Stimulated activated CD4-positive, alpha-beta T cell treated with anti-CD3 and anti-CD28 coated beads, Interleukin-12 subunit alpha, Interleukin-12 subunit beta, amount 100 ng/mL, for 24 hours (primary cell): ENCODE measurements around the gene RAB31.

ENCODE experiments used
- DNase-seq, 2 experiments: peaks; one replicate each; pipeline ENCODE4 v3.0.0-alpha.2; 2020; ENCODE audit warnings: low read depth in 2 of 2

The RAB31 gene

DNA sequence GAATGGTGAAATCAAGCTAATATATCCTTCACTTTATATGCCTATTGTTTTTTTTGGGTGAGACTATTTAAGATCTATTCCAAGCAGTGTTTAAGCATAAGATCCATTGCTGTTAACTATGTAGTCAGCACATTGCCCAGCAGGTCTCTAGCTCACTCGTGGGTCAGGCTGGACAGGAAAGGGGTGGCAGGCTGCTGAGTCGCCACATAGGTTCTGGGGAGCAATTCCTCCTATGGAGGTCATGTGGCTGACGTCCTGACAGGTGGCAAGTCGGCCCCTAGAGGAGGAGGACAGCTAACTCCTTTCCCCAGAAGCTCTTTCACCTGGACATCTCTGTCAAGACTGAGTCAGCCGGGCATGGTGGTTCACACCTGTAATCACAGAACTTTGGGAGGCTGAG, 13.9 kb upstream of the RAB31 start:
- no peak for DNase-seq

DNA sequence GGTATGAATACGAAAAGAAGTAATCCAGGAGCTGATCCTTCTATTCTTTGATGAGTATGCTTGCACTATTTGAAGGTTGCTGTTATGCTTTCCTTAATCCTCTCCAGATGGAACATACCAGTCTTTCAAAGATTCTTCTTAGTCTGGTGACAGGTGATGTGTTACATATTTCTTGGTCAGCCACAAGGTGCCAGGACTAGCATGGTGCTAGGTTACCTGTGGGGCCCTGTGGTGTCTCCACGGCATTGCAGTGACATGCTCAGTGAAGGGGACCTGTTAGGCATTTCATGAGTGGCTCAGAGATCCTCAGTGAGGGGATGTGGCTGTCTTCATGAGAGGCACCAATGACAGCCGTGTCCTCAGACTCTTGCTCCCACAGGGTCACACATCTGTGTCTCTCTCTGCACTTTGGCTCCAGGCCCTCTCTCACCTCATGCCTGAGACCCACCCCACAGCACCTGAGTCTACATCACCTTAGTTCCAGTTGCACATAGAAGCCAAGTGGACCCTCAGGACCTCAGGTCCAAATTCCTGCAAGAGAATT, 13.1 kb upstream of the RAB31 start:
- no peak for DNase-seq

DNA sequence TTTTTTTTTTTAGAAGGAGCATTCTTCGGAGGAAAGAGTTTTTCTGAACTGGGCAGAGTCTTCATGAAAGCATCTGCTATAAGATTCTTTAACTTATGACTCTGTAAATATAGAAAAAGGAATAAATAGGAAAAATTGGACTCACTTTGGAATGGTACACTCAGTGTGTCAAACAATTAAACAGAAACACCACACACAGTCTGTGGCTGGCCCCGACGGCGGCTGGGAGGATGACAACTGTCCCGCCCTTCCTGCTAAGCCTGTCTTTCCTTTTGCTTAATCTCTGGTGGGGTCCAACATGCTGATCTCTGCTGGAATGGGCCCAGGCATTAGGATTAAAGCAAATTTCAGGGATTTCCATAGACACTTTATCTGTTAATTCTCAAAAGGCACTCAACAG, 12.5 kb upstream of the RAB31 start:
- no peak for DNase-seq

DNA sequence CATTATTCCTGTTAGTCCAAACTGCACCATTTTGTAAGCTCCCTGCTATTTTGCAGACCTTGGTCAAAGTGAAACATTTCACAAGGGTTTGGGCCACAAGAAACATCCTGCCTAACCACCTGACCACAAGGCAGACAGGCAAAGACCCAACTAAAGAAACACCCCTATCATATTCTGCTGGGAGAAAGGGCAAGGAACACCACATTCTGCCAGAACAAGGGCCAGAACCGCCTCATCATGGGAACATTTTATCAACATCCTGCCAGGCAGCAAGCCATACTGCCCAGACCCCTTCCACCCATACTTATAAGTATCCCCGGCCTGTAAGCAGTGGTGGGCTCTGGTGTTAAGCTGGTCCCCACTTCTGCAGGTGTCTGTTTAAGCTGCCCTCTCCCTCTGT, 12.0 kb upstream of the RAB31 start:
- DNase-seq, result no peak

DNA sequence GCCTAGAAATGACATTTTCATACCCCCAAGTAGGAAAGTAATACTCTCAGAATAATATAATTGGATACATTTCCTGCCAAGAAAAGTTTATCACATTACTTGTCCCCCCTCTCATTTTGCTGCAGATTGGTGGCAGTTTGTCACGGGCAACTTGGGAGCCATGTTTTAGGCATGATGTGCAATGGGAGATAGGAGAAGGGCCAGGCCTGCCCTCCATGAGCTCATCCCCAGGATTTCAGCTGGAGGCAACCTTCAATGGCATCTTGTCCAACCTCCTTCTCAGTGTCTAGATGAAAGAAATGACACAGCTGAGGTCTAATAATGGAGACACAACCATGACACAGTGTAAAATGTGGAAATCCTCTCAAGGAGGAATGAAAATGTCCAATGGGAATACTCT, 11.4 kb upstream of the RAB31 start:
- DNase-seq, result no peak

DNA sequence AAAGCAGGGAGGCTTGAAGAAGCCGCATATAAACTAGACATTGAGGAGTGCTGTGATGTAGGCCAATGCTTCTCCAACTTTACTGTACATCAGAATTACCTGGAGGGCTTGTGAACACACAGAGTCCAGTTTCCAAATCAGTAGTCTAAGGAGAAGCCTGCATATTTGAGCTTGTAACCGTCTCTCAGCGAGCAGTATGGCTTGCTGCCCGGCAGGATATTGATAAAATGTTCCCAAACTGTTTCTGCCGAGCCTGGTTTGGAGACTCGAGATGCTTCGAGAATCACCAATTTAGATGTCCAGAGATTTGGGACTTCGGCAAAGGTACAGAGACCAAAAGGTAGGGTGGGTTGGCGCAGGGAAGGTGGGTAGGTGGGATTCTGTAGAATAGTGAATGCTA, 11.0 kb upstream of the RAB31 start:
- DNase-seq, result no peak

DNA sequence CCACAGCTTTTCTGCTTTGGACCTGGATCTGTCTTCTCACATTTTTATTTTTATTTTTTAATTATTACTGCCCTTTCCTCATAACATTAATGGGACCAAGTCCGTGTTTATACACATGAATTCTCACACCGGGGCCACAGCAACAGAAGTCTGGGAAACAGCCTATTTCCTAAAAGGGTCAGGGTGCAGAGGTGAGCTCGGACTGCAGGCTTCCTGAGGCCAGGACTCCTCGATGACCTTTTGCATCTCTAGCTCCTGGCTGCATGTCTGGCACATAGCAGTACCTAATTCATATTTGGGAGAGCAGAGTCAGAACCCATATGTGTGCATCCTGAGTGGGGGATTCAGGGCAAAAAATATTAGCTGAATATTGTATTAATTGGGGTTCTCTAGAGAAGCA, 9.6 kb upstream of the RAB31 start:
- no peak for DNase-seq

DNA sequence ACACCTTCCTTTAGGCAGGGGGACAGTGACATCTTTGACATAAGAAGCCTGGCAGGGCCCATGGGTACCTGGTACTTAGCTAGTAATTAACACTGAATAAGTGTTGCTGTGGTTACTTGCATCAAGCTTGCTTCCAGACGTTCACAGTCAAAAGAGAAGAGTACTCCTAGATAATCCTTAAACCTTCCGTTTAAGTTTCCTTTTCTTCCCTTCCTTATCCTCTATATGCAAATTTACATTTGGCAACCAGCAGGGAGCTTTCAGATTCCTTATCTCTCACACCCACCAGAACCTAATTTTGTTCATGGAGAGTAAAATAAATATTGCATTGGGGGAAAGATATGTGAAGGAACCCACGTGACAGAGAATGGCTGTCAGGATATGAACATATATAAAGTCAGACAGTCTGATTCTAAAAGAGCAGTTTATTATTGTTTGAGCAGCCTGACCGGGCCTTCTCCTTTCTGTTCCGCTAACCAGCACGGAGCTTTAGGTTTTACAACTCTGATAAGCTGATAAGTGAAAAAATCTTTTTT, 7.8 kb upstream of the RAB31 start:
- no peak for DNase-seq

DNA sequence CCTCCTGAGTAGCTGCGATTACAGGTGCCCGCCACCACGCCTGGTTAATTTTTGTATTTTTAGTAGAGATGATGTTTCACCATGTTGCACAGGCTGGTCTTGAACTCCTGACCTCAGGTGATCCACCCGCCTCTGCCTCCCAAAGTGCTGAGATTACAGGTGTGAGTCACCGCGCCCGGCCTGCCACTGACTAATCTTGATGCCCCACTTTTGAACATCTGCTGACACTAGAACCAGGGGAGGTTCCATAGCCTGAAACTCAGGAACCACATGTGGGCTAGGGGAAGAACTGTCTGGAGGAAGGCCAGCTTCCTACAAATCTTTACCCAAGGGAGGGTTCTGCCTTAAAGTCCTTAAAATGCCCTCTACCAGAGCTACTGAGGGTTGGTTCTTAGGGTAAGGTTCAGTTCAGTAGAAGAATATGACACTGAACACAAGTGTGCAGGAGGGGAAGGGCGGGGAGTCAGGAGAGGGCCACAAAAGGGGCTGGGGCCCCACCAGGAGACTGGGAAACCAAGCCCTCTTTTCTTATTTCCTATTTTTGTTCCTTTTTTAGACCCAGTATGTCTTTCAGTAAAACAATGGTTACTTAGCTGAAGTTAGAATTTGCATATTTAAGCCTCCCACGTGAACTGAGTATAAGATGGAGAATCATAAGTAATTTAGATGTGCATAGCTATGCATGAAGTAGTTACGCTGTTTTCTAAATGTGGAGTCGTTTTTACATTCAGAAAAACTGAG, 6.3 kb upstream of the RAB31 start:
- no peak for DNase-seq

DNA sequence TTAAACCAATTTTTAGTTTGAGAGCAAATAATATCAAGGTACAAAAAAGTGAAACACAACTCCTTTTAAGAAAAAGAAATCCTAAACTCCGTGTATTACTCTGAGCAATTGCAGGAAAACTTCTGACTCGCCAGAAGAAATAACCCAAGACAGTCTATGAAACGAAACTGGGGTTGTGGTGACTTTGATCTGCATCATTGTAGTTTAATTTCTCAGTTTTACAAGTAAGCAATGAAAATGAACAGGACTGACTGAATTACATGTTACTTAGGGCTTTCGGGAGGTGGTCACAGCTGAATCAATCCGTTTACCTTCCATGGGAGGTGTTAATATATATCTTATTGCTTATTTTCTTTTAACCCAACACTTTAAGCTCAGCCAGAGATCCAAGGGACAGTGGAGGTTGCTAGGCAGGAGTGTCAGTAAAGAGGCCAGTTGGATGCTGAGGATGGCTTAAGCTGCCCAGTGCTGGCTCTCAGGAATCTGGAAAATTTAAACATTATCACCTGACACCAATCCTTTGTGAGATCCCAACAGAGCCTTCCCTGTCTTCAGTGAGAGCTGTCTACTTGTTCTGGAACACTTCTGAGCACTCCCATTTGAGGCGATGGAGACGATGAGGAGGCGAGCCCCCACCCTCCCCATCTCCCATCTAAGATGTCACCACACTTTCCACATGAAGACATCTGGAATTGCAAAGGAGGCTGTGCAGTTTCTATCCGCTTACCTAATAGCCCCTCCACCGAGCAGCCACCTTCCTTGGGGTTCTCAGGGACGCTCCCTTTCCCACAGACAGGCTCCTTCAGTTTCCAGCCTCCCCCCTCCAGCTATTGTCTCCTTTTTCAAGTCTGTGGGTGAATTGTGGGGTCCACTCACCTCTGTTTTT, 3.6 kb upstream of the RAB31 start:
- DNase-seq, result no peak

DNA sequence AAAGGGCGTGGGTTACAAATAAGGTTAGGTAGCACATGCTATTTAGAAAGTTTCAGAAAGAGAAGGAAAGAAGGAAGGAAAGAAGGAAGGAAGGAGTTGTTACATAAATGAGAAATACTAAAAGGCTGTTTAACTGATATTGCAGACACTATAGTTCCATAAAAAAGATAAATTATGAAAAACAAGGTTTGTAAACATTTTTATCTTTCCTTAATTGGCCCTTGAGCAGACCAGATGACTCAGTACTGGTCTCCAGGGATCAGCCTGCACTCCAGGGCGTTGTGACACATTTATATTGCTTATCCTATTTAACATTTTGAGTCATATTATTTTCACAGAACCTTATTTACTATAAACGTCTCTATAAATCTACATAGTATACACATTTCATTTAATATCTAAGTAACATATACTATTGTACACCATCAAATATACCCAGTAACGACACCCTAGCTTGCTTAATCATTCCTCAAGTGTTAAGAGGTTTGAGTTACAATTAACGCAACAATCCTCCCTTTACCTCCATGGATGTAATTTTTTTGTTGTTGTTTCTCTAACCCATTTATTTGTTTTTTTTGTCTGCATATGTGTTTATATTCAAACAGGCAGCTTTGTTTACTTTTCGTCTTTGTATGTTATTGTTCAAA, 2.8 kb upstream of the RAB31 start:
- no peak for DNase-seq

DNA sequence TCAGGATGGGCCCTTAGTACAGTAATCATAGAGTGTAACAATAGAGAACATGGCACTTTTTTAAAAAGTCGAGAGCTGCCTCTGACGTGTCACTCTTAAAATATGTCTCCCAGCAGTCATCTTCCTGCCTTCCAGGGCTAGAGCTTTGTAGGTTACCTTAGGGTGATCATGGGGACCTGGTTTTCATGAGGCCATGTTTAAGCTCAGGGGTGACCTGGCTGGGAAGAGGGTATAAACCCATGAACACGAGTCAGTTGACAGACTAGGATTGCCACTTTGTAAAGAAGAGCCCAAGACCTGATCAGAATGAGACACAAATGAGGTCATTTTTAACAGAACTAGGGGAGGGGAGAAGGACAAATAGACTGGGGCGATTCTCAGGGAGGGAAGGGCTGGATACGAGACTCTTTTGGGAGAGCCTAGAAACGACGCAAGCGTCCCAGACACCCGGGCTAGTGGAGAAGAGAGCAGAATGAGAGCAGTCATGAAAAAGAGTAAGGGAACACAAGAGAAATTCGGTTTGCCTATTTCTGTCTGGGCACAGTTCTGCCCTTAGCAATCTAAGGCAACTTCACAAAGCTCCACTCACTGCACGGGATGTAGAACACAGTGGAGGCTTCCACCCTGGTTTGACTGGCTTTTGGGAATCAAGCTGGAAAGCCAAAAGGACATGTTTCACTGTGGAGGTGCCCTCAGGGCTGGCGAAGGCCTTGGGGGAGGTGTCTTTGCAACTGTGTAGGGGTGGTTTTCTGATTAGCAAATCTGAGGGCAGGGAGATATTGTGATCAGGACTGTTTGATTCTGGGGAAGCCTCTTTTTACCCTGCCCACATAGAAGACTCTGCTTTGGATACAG, 1.8 kb upstream of the RAB31 start:
- DNase-seq, result no peak

DNA sequence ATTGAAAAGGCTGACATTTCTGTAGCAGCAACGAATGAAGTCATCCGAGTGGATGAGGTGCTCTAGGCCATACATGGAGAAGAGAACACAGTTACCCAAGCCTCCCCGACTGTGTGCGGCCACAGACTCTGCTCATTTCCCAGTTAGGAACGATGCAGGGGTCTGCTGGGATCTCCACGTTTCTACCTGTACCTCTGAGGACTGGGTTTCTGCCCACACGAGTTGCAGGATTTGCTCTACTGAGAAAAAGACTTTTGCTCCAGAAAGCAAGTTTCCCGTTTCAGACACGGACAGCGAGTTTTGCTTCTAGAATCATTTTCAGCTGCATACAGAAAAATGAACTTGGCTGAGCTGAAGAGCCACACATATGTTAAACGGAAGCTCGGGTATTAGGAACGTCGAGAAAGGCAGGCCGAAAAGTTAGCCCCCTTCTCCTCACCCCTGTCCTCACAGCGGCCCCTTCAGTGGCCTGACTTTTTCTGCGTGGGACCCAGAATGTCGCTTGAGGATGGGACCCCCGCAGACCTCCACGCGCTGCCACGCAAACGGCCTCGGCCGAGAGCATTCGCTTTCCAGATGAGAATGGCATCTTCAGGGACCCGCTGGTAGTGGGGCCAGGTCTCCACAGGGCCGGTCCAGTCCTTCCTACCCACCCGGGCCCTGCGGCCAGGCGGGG, 582 bp upstream of the RAB31 start:
- no peak for DNase-seq

DNA sequence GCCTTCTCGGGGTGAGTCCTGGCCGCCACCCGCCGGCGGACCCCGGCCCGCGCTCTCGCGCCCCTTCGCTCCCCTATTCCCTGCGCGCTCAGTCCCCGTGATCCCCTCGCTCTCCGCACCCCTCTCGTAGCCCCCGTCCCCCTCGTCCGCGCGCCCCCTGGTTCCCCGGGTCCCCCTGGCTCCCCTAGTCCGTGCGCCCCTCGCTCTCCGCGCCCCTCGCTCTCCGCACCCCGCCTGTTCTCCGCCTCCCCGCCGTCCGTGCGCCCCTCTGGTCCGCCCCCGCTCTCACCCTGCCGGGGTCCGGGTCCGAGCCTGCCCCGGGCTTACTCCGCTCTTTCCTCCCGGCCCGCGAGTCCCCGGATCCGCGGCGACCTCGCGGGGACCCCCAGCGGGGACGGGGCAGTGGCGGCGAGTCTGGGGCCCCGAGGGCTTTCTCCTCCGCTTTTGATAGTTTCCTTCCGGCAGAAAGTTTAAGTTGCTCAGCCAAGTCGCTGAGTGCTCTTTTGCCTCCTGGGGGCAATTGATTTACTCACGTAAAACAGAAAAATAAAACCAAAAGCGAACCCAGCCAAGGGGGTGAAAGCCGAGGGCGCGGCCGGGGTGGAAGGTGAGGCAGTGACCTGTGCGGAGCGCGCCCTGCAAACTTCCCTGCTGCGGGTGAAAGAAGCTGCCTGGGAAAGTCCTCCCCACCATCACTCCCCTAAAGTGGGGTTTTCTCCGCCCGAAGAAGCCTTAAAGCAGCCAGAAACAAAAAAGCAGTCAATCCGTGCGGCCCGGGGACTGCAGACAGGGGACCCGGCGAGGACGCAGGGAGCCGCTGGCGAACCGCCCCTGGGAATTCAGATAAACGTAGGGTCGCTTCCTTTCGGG, 568 bp downstream of the RAB31 start:
- DNase-seq, result no peak

DNA sequence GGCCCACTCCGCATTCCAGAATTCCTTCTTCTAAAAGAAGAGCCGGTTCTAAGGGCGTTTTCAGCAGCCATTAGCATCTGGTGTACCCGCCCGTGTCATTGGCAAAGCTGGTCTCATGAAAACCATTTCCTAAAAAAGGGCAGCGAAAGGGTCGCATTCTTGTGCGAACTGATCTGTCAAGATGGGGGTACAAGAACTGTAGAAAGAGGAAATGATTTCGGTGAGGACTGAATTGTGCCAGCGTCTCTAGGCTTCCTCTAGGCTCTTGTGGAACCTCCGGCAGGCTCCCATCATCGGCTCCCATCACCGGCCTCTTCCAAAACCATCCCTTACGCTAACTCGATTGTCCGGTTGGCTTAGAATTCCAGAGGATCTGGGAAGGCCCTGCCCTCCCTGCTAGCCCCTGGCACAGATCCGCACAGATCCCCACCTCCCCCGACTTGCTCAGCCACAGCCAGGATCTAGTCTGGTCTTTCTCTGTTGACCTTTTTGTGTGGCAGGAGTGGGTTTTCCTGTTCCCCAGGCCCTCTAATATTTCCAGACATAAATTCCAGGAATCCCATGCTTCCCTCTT, 1.3 kb downstream of the RAB31 start:
- no peak for DNase-seq

DNA sequence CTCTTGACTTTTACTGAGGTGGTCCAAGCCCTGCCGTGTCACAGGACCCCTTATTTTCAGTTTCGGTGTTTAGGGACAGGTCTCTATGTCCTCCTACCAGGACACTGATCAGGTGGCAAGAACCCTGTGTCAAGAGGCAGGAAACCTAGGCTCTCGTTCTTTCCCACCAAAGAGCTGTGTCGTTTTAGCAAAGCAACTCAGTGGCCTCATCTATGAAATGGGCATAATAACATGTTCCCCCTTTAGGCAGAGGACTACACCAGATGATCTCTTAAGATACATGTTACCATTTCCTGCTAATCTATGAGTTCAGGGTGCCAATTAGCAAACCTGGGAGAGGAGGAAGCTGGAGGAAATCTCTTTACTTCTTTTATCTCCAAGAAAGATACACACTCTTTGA, 1.9 kb downstream of the RAB31 start:
- no peak for DNase-seq

DNA sequence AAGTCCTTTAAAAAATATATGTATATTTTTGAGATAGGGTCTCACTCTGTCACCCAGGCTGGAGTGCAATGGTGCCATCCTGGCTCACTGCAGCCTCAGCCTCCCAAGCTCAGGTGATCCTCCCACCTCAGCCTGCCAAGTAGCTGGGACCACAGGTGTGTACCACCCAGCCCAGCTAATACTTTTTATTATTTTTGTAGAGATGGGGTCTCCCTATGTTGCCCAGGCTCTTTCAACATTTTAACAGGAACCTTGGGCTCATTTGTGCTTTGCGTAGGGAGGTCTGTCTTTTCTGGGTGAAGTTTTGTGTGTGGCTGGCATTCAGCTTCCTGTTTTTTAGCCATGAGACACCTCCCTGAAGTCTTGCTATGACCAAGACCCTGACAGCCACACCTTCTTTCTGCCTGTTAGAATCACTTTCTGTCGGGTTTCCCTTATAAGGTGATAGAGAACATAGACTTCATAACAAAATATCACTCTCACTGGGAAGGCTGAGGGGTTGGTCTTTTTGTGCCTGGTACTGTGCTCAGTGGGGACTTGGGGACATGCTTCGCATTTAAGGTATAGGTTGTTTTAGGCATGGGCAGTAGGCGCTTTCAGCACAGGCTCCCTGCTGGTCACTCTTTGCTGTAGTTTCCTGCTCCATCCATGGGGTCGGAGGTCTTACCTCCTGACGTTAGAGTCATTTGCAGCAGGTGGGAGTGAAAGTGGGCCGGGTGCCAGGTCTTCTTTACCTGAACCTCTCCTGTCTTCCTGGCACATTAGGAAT, 3.4 kb downstream of the RAB31 start:
- no peak for DNase-seq

DNA sequence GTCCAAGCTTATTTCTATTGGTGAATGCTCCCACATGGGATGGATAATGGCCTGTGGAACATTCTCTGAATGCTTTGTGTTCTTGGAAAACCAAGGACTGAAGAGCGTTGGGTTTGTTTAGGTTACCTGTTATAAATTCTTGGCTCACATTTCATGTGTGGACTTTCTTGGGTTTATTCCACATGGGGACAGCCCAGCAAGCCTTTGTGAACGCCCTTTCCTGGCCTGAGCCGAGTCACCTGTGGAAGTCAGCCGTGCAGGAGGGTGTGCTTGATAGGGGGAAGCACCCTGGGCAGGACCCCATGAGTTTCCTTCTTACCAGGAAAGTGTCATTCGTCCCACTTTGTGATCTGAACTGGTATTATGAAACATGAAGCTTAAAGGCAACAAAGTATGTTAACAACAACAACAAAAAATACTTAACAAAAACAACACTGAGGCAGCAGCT, 4.1 kb downstream of the RAB31 start:
- DNase-seq, result no peak

DNA sequence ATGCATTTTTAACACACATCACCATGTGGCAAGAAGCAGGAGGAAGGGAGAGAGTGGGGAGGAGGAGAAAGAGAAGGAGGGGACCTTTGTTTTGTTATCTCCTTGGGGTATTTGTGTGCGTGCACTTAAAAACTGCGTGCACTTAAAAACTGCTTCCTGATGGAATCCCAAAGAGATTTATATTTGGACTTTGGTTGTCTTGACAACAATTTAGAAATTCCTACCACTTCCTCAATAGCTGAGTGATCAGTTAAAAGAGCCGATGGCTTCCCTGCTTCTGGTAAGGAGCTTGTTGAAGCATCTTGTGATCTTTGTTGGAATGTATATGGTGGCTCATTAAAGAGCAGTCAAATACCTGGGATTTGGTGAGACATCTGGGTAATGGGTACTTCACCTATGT, 4.5 kb downstream of the RAB31 start:
- no peak for DNase-seq
